Progenitor cell of endocrine pancreas (in vitro differentiated cells): ENCODE data around the gene ACO1. TPM values are rescaled to one million over a fixed set of nuclear protein-coding genes. Genes with fewer than 3 reads are reported as not detected.
A peak's percentile ranks its signal among the peaks of the same experiment; 100 is the strongest.

Source experiments
- DNase-seq: peaks from one replicate; pipeline ENCODE4 v3.0.0; 2021; ENCODE audit warnings: low spot score; ENCODE audit not compliant: unreplicated experiment
- H3K27ac Mint-ChIP-seq: 2 replicates; pipeline ENCODE4 v1.8.0; 2021; ENCODE audit warnings: mild to moderate bottlenecking, moderate library complexity, mixed read lengths
- H3K27me3 Mint-ChIP-seq: 2 replicates; pipeline ENCODE4 v1.8.0; 2021; ENCODE audit warnings: mixed read lengths
- H3K36me3 Mint-ChIP-seq: 2 replicates; pipeline ENCODE4 v1.8.0; 2022; ENCODE audit warnings: mixed read lengths; ENCODE audit not compliant: insufficient read depth
- H3K4me1 Mint-ChIP-seq: 2 replicates; pipeline ENCODE4 v1.8.0; 2021; ENCODE audit warnings: low read depth, mixed read lengths
- H3K4me3 Mint-ChIP-seq: 2 replicates; pipeline ENCODE4 v1.8.0; 2021; ENCODE audit warnings: low read depth, mild to moderate bottlenecking, moderate library complexity, mixed read lengths
- H3K9me3 Mint-ChIP-seq: 2 replicates; pipeline ENCODE4 v1.8.0; 2021; ENCODE audit warnings: low read depth, mixed read lengths
- CTCF ChIP-seq: fragments of 200-600 bp; sonication (generic); IDR thresholded peaks from one replicate; pipeline ENCODE4 v1.5.0; 2021; ENCODE audit warnings: antibody characterized with exemption, mild to moderate bottlenecking; ENCODE audit not compliant: unreplicated experiment
- total RNA-seq: library from RNA; stranded (reverse); gene quantifications from 2 replicates; pipeline ENCODE4 v1.2.1, GENCODE V29; 2021

ACO1 gene
- total RNA-seq, 1 donor from 2014 or later = 21.7 TPM

- TF ChIP-seq CTCF = no peak
- H3K4me1 Mint-ChIP-seq = no peaks in the 10 kb centered on the region
- H3K9me3 Mint-ChIP-seq = no peaks in the 10 kb centered on the region
Observed at GRCh38 chr9:32434892-32435291, 50.4 kb downstream of the ACO1 start.

GRCh38 chr9:32441678-32442077, 57.2 kb downstream of the ACO1 start:
- H3K27me3 Mint-ChIP-seq = no peaks in the 10 kb centered on the region

More at GRCh38 chr9:32434892-32435291, 50.4 kb downstream of the ACO1 start:
- H3K27ac Mint-ChIP-seq = no peak overlapping the region
- peaks cover 14% of the 10 kb centered on the region for H3K36me3 Mint-ChIP-seq
- DNase-seq = no peak
- no peak overlapping the region for H3K4me3 Mint-ChIP-seq
- H3K27me3 Mint-ChIP-seq = no peaks in the 10 kb centered on the region

GRCh38 chr9:32442433-32442832, 58.0 kb downstream of the ACO1 start:
- Mint-ChIP-seq H3K4me3 (no peak overlapping the region), H3K27me3 (no peaks in the 10 kb centered on the region)

More at GRCh38 chr9:32441678-32442077, 57.2 kb downstream of the ACO1 start:
- Mint-ChIP-seq H3K9me3 (no peaks in the 10 kb centered on the region), H3K4me1 (no peaks in the 10 kb centered on the region), H3K4me3 (no peak overlapping the region), H3K36me3 (peaks cover 20% of the 10 kb centered on the region), H3K27ac (peak overlapping the region; percentile 42)
- no peak for DNase-seq
- no peak for TF ChIP-seq CTCF

GRCh38 chr9:32449969-32450368, 65.5 kb downstream of the ACO1 start:
- H3K9me3 Mint-ChIP-seq = no peaks in the 10 kb centered on the region
- no peak overlapping the region for H3K4me3 Mint-ChIP-seq
- no peak overlapping the region for H3K27ac Mint-ChIP-seq
- no peaks in the 10 kb centered on the region for H3K27me3 Mint-ChIP-seq
- H3K36me3 Mint-ChIP-seq = peaks cover 22% of the 10 kb centered on the region
- H3K4me1 Mint-ChIP-seq = no peaks in the 10 kb centered on the region
- no peak for DNase-seq
- no peak for TF ChIP-seq CTCF

More at GRCh38 chr9:32442433-32442832, 58.0 kb downstream of the ACO1 start:
- no peaks in the 10 kb centered on the region for H3K9me3 Mint-ChIP-seq
- peaks cover 22% of the 10 kb centered on the region for H3K36me3 Mint-ChIP-seq
- H3K4me1 Mint-ChIP-seq = no peaks in the 10 kb centered on the region
- TF ChIP-seq CTCF = no peak
- no peak for DNase-seq
- H3K27ac Mint-ChIP-seq = no peak overlapping the region

- Mint-ChIP-seq H3K36me3 (peaks cover 18% of the 10 kb centered on the region), H3K9me3 (no peaks in the 10 kb centered on the region), H3K4me1 (peaks cover 4% of the 10 kb centered on the region), H3K27me3 (no peaks in the 10 kb centered on the region), H3K27ac (no peak overlapping the region), H3K4me3 (no peak overlapping the region)
- TF ChIP-seq CTCF = no peak
- no peak for DNase-seq
Observed at GRCh38 chr9:32454280-32454679, 69.8 kb downstream of the ACO1 start.
